T-cell (primary cell): Measurements from ENCODE around the gene TSPO. TPM values are rescaled to one million over a fixed set of nuclear protein-coding genes. Genes with fewer than 3 reads are reported as not detected.

Experiments used
- ATAC-seq, 4 experiments: fragments of 200-7000 bp in 3 of 4; fragments of 150-1000 bp in 1 of 4; cut with Tn5 transposase; replicated peaks in 1 of 4; 1 replicate in 3 of 4; 2 replicates in 1 of 4; pipeline ENCODE4 v1.10.0; 2021; ENCODE audit warnings: moderate library complexity in 3 of 4, mild to moderate bottlenecking in 2 of 4, moderate number of reproducible peaks in 1 of 4
- CTCF ChIA-PET, 2 donors: fragments of 300-600 bp; sonication (Branson Sonifier 250); formaldehyde crosslinking; loops; one replicate each; lab custom pipeline; 2022; ENCODE audit warnings: antibody characterized with exemption in 2 of 2; lab: Charles Lee
- POLR2A ChIA-PET, 2 donors: fragments of 300-600 bp; sonication (Branson Sonifier 250); formaldehyde crosslinking; loops; one replicate each; lab custom pipeline; 2022; ENCODE audit warnings: antibody characterized with exemption in 2 of 2; lab: Charles Lee
- DNase-seq, 35 experiments: peaks; one replicate each; pipeline versions ENCODE4 v3.0.0 to v3.0.0-alpha.2; 2013 to 2023
- H3K27ac ChIP-seq: one replicate; pipeline ENCODE4 v1.5.1; 2013; ENCODE audit warnings: low read length
- H3K27me3 ChIP-seq, 2 experiments: replicated peaks in 1 of 2; 1 replicate in 1 of 2; 2 replicates in 1 of 2; pipeline versions ENCODE4 v1.6.1 to v1.7.0; 2013; ENCODE audit warnings: low read length in 1 of 2, mixed read lengths in 1 of 2; ENCODE audit not compliant: control insufficient read depth in 2 of 2, insufficient read depth in 2 of 2; ENCODE audit errors: extremely low read depth in 1 of 2
- H3K36me3 ChIP-seq, 2 donors: 1 replicate in 1 of 2; 2 replicates in 1 of 2; pipeline versions ENCODE4 v1.6.1 to v1.7.0; 2013; ENCODE audit warnings: low read length in 1 of 2; ENCODE audit not compliant: control insufficient read depth in 2 of 2, insufficient read depth in 1 of 2; ENCODE audit errors: extremely low read depth in 1 of 2
- H3K4me1 ChIP-seq, 2 experiments: 1 replicate in 1 of 2; 2 replicates in 1 of 2; pipeline versions ENCODE4 v1.6.1 to v1.7.0; 2013; ENCODE audit warnings: low read length in 2 of 2, mixed read lengths in 1 of 2; ENCODE audit not compliant: insufficient read depth in 2 of 2, control insufficient read depth in 1 of 2; ENCODE audit errors: extremely low read depth in 1 of 2
- H3K4me3 ChIP-seq, 2 donors: 1 replicate in 1 of 2; 2 replicates in 1 of 2; pipeline versions ENCODE4 v1.5.1 to v1.7.0; 2013; ENCODE audit warnings: mild to moderate bottlenecking in 2 of 2, low read length in 1 of 2, moderate library complexity in 1 of 2; ENCODE audit not compliant: control insufficient read depth in 1 of 2; ENCODE audit errors: extremely low read depth in 1 of 2
- H3K9me3 ChIP-seq: 2 replicates; pipeline ENCODE4 v1.7.0; 2013
- H3K27ac Mint-ChIP-seq, 2 donors: one replicate each; pipeline ENCODE4 v1.8.0; 2020 to 2021; ENCODE audit warnings: mild to moderate bottlenecking in 2 of 2, mixed read lengths in 2 of 2
- H3K27me3 Mint-ChIP-seq, 2 donors: one replicate each; pipeline ENCODE4 v1.8.0; 2021 to 2022; ENCODE audit warnings: mixed read lengths in 2 of 2
- H3K36me3 Mint-ChIP-seq: one replicate; pipeline ENCODE4 v1.8.0; 2021; ENCODE audit warnings: mixed read lengths
- H3K4me1 Mint-ChIP-seq, 3 donors: one replicate each; pipeline ENCODE4 v1.8.0; 2020 to 2022; ENCODE audit warnings: mixed read lengths in 3 of 3, mild to moderate bottlenecking in 1 of 3
- H3K4me3 Mint-ChIP-seq, 3 donors: one replicate each; pipeline ENCODE4 v1.8.0; 2020 to 2022; ENCODE audit warnings: mild to moderate bottlenecking in 3 of 3, mixed read lengths in 3 of 3, moderate library complexity in 3 of 3
- H3K9me3 Mint-ChIP-seq, 3 donors: one replicate each; pipeline ENCODE4 v1.8.0; 2020 to 2022; ENCODE audit warnings: mixed read lengths in 3 of 3
- WGBS: methylation state at CpG from one replicate; pipeline ENCODE4 v1.1.5; 2013; ENCODE audit warnings: missing lambda C conversion rate; ENCODE audit not compliant: insufficient coverage; 5-methylcytosine and 5-hydroxymethylcytosine counted together
- total RNA-seq, 35 experiments: library from RNA in 6 of 35; stranded (reverse) in 6 of 35; fragments of 120-200 nt in 1 of 35; gene quantifications; one replicate each; pipeline versions ENCODE4 v1.2.1 to v1.2.4 and lab custom pipeline; 2013 to 2026

The TSPO gene
- total RNA-seq, 5 donors from 2014 or later (not counting 1 experiment from before 2014, with no cell fraction given) = 50.2 to 128 (median 101) TPM

- no peaks in the 10 kb centered on the region for H3K9me3 Mint-ChIP-seq
- ATAC-seq (no peak), DNase-seq (no peak)
- peaks cover 0 to 8% of the 10 kb centered on the region in 2 donors for H3K27me3 Mint-ChIP-seq
- Histone ChIP-seq H3K27ac (no peak overlapping the region), H3K36me3 (no peaks in the 10 kb centered on the region), H3K4me1 (peaks cover 0 to 18% of the 10 kb centered on the region in 2 experiments), H3K9me3 (no peaks in the 10 kb centered on the region), H3K4me3 (no peak overlapping the region), H3K27me3 (peaks cover 0 to 24% of the 10 kb centered on the region in 2 experiments)
- H3K27ac Mint-ChIP-seq = no peak overlapping the region
- peaks cover 8 to 10% (median 10%) of the 10 kb centered on the region in 3 donors for H3K4me1 Mint-ChIP-seq
- H3K36me3 Mint-ChIP-seq = no peaks in the 10 kb centered on the region
- H3K4me3 Mint-ChIP-seq = no peak overlapping the region
- 90% methylated on average over 20 of the region's 26 CpGs for WGBS
- POLR2A ChIA-PET = no interaction called here
- CTCF ChIA-PET = no interaction called here
These were observed 50.3 kb downstream of the TSPO start for GRCh38 chr22:43201486-43202219.

- Histone ChIP-seq H3K9me3 (no peaks in the 10 kb centered on the region), H3K27me3 (peaks cover 0 to 25% of the 10 kb centered on the region in 2 experiments), H3K27ac (no peak overlapping the region), H3K4me3 (no peak overlapping the region), H3K4me1 (peaks cover 0 to 23% of the 10 kb centered on the region in 2 experiments), H3K36me3 (no peaks in the 10 kb centered on the region)
- 85% methylated on average over 6 of the region's 10 CpGs for WGBS
- Mint-ChIP-seq H3K27me3 (peaks cover 0 to 8% of the 10 kb centered on the region in 2 donors), H3K4me3 (no peak overlapping the region), H3K9me3 (no peaks in the 10 kb centered on the region), H3K4me1 (peaks cover 10 to 11% (median 11%) of the 10 kb centered on the region in 3 donors), H3K27ac (peak overlapping the region in 1 of 2 donors; percentile 38), H3K36me3 (no peaks in the 10 kb centered on the region)
- ChIA-PET CTCF (no interaction called here), POLR2A (no interaction called here)
- no peak for DNase-seq
- ATAC-seq = no peak
These were observed 51.0 kb downstream of the TSPO start for GRCh38 chr22:43202326-43202725.

- Histone ChIP-seq H3K27me3 (peaks cover 0 to 30% of the 10 kb centered on the region in 2 experiments), H3K27ac (no peak overlapping the region), H3K9me3 (no peaks in the 10 kb centered on the region), H3K36me3 (no peaks in the 10 kb centered on the region), H3K4me3 (no peak overlapping the region), H3K4me1 (peaks cover 0 to 23% of the 10 kb centered on the region in 2 experiments)
- Mint-ChIP-seq H3K27me3 (peaks cover 0 to 8% of the 10 kb centered on the region in 2 donors), H3K9me3 (no peaks in the 10 kb centered on the region), H3K36me3 (no peaks in the 10 kb centered on the region), H3K4me3 (no peak overlapping the region), H3K4me1 (peaks cover 10 to 16% (median 11%) of the 10 kb centered on the region in 3 donors), H3K27ac (no peak overlapping the region)
- DNase-seq (no peak), ATAC-seq (no peak)
- ChIA-PET CTCF (no interaction called here), POLR2A (no interaction called here)
- 79% methylated on average over 10 of the region's 13 CpGs for WGBS
These were observed 51.5 kb downstream of the TSPO start for GRCh38 chr22:43202756-43203410.

GRCh38 chr22:43203471-43203981 lies 52.2 kb downstream of the TSPO start:
- H3K27ac Mint-ChIP-seq = no peak overlapping the region

GRCh38 chr22:43205261-43205691 lies 53.9 kb downstream of the TSPO start:
- peak in 3 of 4 experiments; percentile 23 to 52 (median 32) for ATAC-seq
- Histone ChIP-seq H3K4me1 (peaks cover 0 to 23% of the 10 kb centered on the region in 2 experiments), H3K36me3 (no peaks in the 10 kb centered on the region), H3K4me3 (no peak overlapping the region), H3K9me3 (no peaks in the 10 kb centered on the region), H3K27ac (no peak overlapping the region), H3K27me3 (peaks cover 0 to 12% of the 10 kb centered on the region in 2 experiments)
- ChIA-PET POLR2A (interaction anchor here in 1 of 2 donors (0.7 kb wide), 1 partner anchor 221 kb away, joined by 3 read pairs; no protein-coding TSS in a partner anchor), CTCF (no interaction called here)
- WGBS = 90% methylated on average over 8 of the region's 9 CpGs
- Mint-ChIP-seq H3K36me3 (no peaks in the 10 kb centered on the region), H3K9me3 (no peaks in the 10 kb centered on the region), H3K4me1 (peaks cover 10 to 16% (median 11%) of the 10 kb centered on the region in 3 donors), H3K4me3 (no peak overlapping the region), H3K27me3 (no peaks in the 10 kb centered on the region), H3K27ac (no peak overlapping the region)
- DNase-seq = peak in 5 of 35 experiments; percentile 8 to 37 (median 13)

More at GRCh38 chr22:43203471-43203981, 52.2 kb downstream of the TSPO start:
- WGBS = 93% methylated on average over 17 of the region's 20 CpGs
- Histone ChIP-seq H3K4me3 (no peak overlapping the region), H3K9me3 (no peaks in the 10 kb centered on the region), H3K4me1 (peaks cover 0 to 23% of the 10 kb centered on the region in 2 experiments), H3K27me3 (peaks cover 0 to 28% of the 10 kb centered on the region in 2 experiments), H3K36me3 (no peaks in the 10 kb centered on the region), H3K27ac (no peak overlapping the region)
- DNase-seq (no peak), ATAC-seq (no peak)
- H3K9me3 Mint-ChIP-seq = no peaks in the 10 kb centered on the region
- no peaks in the 10 kb centered on the region for H3K36me3 Mint-ChIP-seq
- H3K4me3 Mint-ChIP-seq = no peak overlapping the region
- ChIA-PET POLR2A (no interaction called here), CTCF (no interaction called here)
- H3K27me3 Mint-ChIP-seq = peaks cover 0 to 8% of the 10 kb centered on the region in 2 donors
- peaks cover 10 to 16% (median 11%) of the 10 kb centered on the region in 3 donors for H3K4me1 Mint-ChIP-seq
